ENCODE results near the gene C2CD4A. TPM values are rescaled to one million over a fixed set of nuclear protein-coding genes. Genes with fewer than 3 reads are reported as not detected.

Gene C2CD4A
- total RNA-seq, 2 donors from 2014 or later, result 0.16 TPM; not detected in 1

DNA sequence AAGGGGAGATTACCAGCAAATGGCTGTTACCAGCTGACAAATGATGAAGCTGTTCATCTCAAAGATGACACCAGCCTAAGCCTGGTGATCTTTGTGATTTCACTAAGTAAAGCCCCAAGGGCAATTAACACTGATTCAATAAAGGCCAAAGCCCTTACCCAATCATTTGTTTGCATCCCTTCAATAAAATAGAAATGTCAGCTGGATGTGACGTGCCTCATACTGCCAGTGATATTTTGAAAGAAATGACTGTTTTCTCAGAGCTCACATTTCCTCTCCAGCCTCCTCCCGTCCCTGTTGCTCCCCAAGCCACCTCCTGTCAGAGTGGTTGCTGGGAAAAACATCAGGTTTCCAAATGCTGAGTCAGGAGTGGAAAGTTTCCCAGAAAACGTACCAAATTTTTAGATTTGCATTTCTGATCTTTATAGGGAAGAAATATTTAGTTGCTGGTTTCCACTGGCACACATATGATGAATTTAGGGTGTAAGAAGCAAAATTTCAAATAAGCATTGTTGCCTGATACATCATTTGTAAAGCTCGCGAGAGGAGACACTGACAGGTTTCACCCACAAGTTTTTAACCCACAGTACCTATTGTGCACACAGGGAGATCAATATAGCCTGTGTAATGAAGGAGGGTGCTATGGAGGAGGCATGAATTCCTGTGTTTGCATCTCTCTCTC lies 21.0 kb downstream of the C2CD4A start:
- Histone ChIP-seq H3K27ac (no peak overlapping the region), H3K9me3 (no peaks in the 10 kb centered on the region), H3K4me3 (no peak overlapping the region), H3K36me3 (no peaks in the 10 kb centered on the region), H3K27me3 (no peaks in the 10 kb centered on the region), H3K4me1 (no peaks in the 10 kb centered on the region)
- TF ChIP-seq, protein P1, sequence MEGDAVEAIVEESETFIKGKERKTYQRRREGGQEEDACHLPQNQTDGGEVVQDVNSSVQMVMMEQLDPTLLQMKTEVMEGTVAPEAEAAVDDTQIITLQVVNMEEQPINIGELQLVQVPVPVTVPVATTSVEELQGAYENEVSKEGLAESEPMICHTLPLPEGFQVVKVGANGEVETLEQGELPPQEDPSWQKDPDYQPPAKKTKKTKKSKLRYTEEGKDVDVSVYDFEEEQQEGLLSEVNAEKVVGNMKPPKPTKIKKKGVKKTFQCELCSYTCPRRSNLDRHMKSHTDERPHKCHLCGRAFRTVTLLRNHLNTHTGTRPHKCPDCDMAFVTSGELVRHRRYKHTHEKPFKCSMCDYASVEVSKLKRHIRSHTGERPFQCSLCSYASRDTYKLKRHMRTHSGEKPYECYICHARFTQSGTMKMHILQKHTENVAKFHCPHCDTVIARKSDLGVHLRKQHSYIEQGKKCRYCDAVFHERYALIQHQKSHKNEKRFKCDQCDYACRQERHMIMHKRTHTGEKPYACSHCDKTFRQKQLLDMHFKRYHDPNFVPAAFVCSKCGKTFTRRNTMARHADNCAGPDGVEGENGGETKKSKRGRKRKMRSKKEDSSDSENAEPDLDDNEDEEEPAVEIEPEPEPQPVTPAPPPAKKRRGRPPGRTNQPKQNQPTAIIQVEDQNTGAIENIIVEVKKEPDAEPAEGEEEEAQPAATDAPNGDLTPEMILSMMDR (IDR thresholded peaks at IDR 0.05), result no peak
- DNase-seq (ENCODE audit: low spot score), result no peak

DNA sequence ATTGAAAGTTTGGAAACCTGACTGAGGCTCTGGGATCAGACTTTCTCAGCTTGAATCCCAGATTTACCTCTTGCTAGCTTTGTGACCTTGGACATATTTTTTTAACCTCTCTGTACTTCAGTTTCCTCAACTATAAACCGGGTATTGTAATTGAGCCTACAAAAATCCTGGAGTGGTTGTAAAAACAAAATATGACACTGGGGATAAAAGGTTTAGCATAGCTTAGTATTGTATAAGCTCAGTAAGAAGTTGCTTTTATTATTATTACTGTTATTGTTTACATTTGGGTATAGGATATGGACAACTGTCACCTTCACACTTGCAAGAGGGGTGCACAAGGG lies 21.5 kb downstream of the C2CD4A start:
- Histone ChIP-seq H3K27ac (no peak overlapping the region), H3K27me3 (no peaks in the 10 kb centered on the region), H3K4me3 (no peak overlapping the region), H3K36me3 (no peaks in the 10 kb centered on the region), H3K4me1 (no peaks in the 10 kb centered on the region), H3K9me3 (no peaks in the 10 kb centered on the region)
- no peak for DNase-seq (ENCODE audit: low spot score)
- TF ChIP-seq, protein P1 (IDR thresholded peaks at IDR 0.05), result no peak

- Histone ChIP-seq H3K4me3 (no peak overlapping the region), H3K27ac (no peak overlapping the region), H3K4me1 (no peaks in the 10 kb centered on the region), H3K27me3 (no peaks in the 10 kb centered on the region), H3K36me3 (no peaks in the 10 kb centered on the region), H3K9me3 (no peaks in the 10 kb centered on the region)
- DNase-seq (ENCODE audit: low spot score), result no peak
- TF ChIP-seq, protein P1 (IDR thresholded peaks at IDR 0.05), result no peak
Observed at GRCh38 chr15:62089616-62090015, 22.8 kb downstream of the C2CD4A start.

DNA sequence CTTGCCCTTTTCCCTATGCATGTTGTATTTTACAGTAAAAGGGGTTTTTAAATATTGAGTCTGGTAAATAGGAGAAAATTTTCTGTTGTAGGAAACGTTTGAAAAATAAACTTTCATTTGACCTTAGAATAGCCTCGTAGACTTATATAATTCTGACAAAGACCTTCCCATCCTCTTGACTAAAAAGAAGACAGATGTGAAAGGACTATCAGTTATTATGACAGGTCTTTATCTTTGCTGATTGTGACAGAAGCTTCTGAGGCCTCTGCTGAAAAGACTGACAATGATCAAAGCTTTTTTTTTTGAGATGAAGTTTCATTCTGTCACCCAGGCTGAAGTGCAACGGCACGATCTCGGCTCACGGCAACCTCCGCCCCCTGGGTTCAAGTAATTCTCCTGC lies 24.2 kb downstream of the C2CD4A start:
- Histone ChIP-seq H3K4me3 (no peak overlapping the region), H3K27me3 (no peaks in the 10 kb centered on the region), H3K9me3 (no peaks in the 10 kb centered on the region), H3K36me3 (no peaks in the 10 kb centered on the region), H3K4me1 (no peaks in the 10 kb centered on the region), H3K27ac (no peak overlapping the region)
- TF ChIP-seq, protein P1 (IDR thresholded peaks at IDR 0.05), result no peak
- no peak for DNase-seq (ENCODE audit: low spot score)

- Histone ChIP-seq H3K4me3 (no peak overlapping the region), H3K9me3 (no peaks in the 10 kb centered on the region), H3K27ac (no peak overlapping the region), H3K36me3 (no peaks in the 10 kb centered on the region), H3K4me1 (no peaks in the 10 kb centered on the region), H3K27me3 (no peaks in the 10 kb centered on the region)
- TF ChIP-seq, protein P1 (IDR thresholded peaks at IDR 0.05), result no peak
- DNase-seq (ENCODE audit: low spot score), result no peak
Observed at GRCh38 chr15:62093809-62094208, 27.0 kb downstream of the C2CD4A start.

GRCh38 chr15:62094388-62094787 lies 27.6 kb downstream of the C2CD4A start:
- TF ChIP-seq, protein P1 (IDR thresholded peaks at IDR 0.05), result no peak
- H3K9me3 ChIP-seq, result no peaks in the 10 kb centered on the region
- DNase-seq (ENCODE audit: low spot score), result no peak
- no peak overlapping the region for H3K27ac ChIP-seq
- H3K4me3 ChIP-seq, result no peak overlapping the region
- H3K4me1 ChIP-seq, result no peaks in the 10 kb centered on the region
- H3K27me3 ChIP-seq, result no peaks in the 10 kb centered on the region
- no peaks in the 10 kb centered on the region for H3K36me3 ChIP-seq

Data from right atrium auricular region (tissue), 2 donors.